ENCODE data around the gene ARFGEF3. TPM values are rescaled to one million over a fixed set of nuclear protein-coding genes. Genes with fewer than 3 reads are reported as not detected.

ARFGEF3 gene
- total RNA-seq, 3 donors from 2014 or later, result 10.1 to 24.3 (median 21.1) TPM

DNA sequence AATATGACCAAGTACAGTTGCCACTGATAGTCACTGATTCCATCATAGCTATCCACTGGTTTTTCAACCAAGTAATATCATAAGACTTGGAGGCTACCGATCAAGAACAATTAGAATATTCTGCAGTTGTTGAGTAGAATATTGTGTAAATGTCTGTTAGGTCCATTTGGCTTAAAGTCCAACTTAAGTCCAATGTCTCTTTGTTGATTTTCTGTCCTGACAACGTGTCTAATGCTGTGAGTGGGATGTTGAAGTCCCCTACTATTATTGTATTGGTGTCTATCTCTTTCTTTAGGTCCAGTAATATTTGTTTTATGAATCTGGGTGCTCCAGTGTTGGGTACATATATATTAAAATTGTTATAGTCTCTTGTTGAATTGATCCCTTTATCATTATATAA lies 13.9 kb downstream of the ARFGEF3 start:
- TF ChIP-seq, protein P1, sequence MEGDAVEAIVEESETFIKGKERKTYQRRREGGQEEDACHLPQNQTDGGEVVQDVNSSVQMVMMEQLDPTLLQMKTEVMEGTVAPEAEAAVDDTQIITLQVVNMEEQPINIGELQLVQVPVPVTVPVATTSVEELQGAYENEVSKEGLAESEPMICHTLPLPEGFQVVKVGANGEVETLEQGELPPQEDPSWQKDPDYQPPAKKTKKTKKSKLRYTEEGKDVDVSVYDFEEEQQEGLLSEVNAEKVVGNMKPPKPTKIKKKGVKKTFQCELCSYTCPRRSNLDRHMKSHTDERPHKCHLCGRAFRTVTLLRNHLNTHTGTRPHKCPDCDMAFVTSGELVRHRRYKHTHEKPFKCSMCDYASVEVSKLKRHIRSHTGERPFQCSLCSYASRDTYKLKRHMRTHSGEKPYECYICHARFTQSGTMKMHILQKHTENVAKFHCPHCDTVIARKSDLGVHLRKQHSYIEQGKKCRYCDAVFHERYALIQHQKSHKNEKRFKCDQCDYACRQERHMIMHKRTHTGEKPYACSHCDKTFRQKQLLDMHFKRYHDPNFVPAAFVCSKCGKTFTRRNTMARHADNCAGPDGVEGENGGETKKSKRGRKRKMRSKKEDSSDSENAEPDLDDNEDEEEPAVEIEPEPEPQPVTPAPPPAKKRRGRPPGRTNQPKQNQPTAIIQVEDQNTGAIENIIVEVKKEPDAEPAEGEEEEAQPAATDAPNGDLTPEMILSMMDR (IDR thresholded peaks at IDR 0.05), result no peak
- Histone ChIP-seq H3K9me3 (peaks cover 19% of the 10 kb centered on the region), H3K4me3 (no peak overlapping the region), H3K4me1 (ENCODE audit: low read depth) (no peaks in the 10 kb centered on the region), H3K36me3 (ENCODE audit: low read depth) (no peaks in the 10 kb centered on the region)
- intact Hi-C loops (cut with DNase I, micrococcal nuclease), result no loop called here
- no peak for ATAC-seq
- DNase-seq, result no peak

DNA sequence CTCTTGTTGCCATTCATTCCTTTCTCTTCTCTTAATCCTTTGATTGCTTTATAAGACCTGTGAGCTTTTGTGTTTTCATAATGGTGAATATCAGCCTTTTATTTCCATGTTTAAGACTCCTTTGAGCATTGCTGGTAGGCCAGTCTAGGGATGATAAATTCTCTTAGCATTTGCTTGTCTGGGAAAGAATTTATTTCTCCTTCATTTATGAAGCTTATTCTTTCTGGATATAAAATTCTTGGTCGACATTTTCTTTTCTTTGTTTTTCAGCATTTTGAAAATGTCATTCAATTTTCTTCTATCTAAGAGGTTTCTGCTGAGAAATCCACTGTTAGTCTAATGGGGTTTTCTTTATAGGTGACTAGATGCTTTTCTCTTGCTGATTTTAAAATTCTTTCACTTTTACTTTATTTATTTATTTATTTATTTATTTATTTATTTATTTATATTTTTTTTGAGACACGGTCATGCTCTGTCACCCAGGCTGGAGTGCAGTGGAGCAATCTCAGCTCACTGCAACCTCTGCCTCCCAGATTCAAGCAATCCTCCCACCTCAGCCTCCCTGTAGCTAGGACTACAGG lies 15.0 kb downstream of the ARFGEF3 start:
- no peaks in the 10 kb centered on the region for H3K36me3 ChIP-seq (ENCODE audit: low read depth)
- ATAC-seq, result no peak
- TF ChIP-seq, protein P1 (IDR thresholded peaks at IDR 0.05), result no peak
- DNase-seq, result no peak
- H3K4me1 ChIP-seq (ENCODE audit: low read depth), result no peaks in the 10 kb centered on the region
- no peak overlapping the region for H3K4me3 ChIP-seq
- H3K9me3 ChIP-seq, result peaks cover 19% of the 10 kb centered on the region
- intact Hi-C loops (cut with DNase I, micrococcal nuclease), result no loop called here

DNA sequence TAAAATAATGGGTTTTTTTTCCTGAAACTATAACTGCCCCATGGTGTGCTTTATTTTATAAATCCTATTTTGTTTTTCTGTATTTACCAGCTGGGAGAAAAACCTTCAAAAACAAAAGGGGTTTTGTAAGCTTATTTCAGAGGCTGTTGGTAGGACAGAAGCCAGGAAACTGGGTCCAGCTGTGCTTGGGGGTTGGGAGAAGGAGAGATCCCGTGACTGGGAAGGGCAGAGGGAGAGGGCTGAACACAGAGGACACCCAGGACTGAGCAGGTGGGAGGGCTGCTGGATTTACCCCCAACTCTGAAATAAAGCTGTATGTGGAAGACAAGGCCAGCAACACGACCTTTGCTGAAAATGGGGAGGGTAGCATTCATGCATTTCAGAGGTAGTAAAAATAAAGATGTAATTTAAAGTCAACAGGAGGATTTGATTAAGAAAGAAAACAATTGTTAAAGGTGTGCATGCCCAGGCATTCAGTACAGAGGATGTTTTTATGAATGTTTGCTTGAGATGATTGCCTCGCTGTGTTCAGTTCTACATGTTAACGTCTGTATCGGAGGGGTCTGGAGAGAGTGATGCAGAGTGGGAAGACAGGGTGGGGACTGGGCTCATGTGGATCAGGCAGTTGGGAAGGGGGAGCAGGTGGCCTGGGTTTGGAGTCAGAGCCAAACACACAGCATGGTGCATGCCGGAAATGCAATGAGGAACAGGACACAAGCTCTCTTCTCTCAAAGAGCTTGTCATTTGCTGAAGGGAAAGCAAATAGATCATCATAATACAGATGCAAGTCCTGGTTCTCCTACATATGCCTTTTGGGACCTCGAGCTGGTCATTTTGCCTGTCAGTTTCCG lies 21.4 kb downstream of the ARFGEF3 start:
- ATAC-seq (peak; percentile 71), DNase-seq (peak in 1 of 3 donors; percentile 36)
- peaks cover 7% of the 10 kb centered on the region for H3K4me1 ChIP-seq (ENCODE audit: low read depth)
- H3K4me3 ChIP-seq, result no peak overlapping the region
- intact Hi-C loops (cut with DNase I, micrococcal nuclease), result no loop called here
- no peaks in the 10 kb centered on the region for H3K36me3 ChIP-seq (ENCODE audit: low read depth)
- no peaks in the 10 kb centered on the region for H3K9me3 ChIP-seq
- TF ChIP-seq, protein P1 (IDR thresholded peaks at IDR 0.05), result no peak

DNA sequence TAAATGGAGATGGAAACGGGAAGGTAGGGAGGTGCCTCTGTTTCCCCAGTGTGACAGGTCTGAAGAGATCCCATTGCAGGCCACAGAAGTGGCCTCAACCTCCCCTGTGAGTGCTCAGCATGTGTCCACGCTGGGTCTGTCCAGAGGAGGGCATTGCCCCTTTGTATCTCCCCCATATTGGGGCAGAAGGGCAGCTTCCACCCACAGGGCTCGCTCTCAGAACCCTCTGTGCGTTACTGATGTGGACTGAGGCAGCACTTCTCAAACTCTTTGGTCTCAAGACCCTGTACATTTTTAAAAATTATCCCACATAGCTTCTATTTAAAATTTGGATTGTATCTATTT lies 22.0 kb downstream of the ARFGEF3 start:
- intact Hi-C loops (cut with DNase I, micrococcal nuclease), result no loop called here
- no peak for DNase-seq

DNA sequence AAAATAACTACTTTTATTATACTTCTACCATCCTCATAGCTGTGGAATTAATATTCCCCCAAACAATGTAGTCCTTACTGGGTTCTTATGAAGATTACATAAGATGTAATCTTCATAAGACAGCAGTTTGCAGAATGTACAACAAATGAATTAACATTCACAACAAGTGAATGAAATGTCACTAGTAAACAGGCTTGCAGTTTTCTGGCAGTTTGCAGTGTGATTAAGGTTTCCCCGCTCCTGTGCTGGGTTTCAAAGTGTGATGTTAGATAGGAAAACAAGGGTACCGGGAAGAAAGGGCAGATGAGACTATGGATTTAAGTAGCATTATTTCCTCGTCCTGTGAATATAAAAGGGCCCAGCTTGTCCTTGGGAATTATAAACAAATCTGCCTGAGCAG lies 22.5 kb downstream of the ARFGEF3 start:
- Histone ChIP-seq H3K9me3 (no peaks in the 10 kb centered on the region), H3K4me3 (no peak overlapping the region), H3K36me3 (ENCODE audit: low read depth) (no peaks in the 10 kb centered on the region), H3K4me1 (ENCODE audit: low read depth) (peaks cover 10% of the 10 kb centered on the region)
- intact Hi-C loops (cut with DNase I, micrococcal nuclease), result no loop called here
- TF ChIP-seq, protein P1 (IDR thresholded peaks at IDR 0.05), result no peak
- DNase-seq, result no peak
- ATAC-seq, result no peak

More for the DNA sequence above, 22.0 kb downstream of the ARFGEF3 start:
- no peaks in the 10 kb centered on the region for H3K36me3 ChIP-seq (ENCODE audit: low read depth)
- no peak for ATAC-seq
- no peak overlapping the region for H3K4me3 ChIP-seq
- H3K4me1 ChIP-seq (ENCODE audit: low read depth), result peaks cover 10% of the 10 kb centered on the region
- H3K9me3 ChIP-seq, result no peaks in the 10 kb centered on the region
- TF ChIP-seq, protein P1 (IDR thresholded peaks at IDR 0.05), result no peak

All from mucosa of descending colon (tissue), 3 donors.